K562 (cell line): ENCODE measurements around the gene F12. TPM values are rescaled to one million over a fixed set of nuclear protein-coding genes. Genes with fewer than 3 reads are reported as not detected.

Experiments used
- CHAMP1 ChIP-seq: fragments of 450-650 bp; IDR thresholded peaks from 2 replicates; pipeline ENCODE4 v1.6.1; 2016; ENCODE audit warnings: mild to moderate bottlenecking
- ELK1 ChIP-seq: sonication (generic); formaldehyde crosslinking; IDR thresholded peaks from 2 replicates; pipeline ENCODE4 v1.8.1; 2022; ENCODE audit warnings: missing genetic modification reagents
- POLR2G ChIP-seq: fragments of 200-400 bp; formaldehyde crosslinking; IDR thresholded peaks from 2 replicates; pipeline ENCODE4 v1.6.1; 2017; ENCODE audit warnings: low read depth, mild to moderate bottlenecking, antibody characterized with exemption, low read length, moderate library complexity
- RBM22 ChIP-seq: fragments of 200-400 bp; formaldehyde crosslinking; IDR thresholded peaks from 2 replicates; pipeline ENCODE4 v1.6.1; 2018; ENCODE audit warnings: low read length, low read depth; ENCODE audit not compliant: poor library complexity, severe bottlenecking
- SIN3B ChIP-seq: fragments of 450-650 bp; IDR thresholded peaks from 2 replicates; pipeline ENCODE4 v1.6.1; 2017; ENCODE audit warnings: low read depth, mild to moderate bottlenecking, moderate library complexity
- polyA plus RNA-seq, 8 experiments: library from polyadenylated mRNA; depleted of rRNA in 4 of 8; stranded (reverse) in 5 of 8; unstranded in 3 of 8; fragments of >200 nt; fragmentation: Nextera tagmentation in 2 of 8; fragmentation: Illumina TruSeq in 1 of 8; extraction: Ambion mirVana in 2 of 8; extraction: Trizol in 1 of 8; gene quantifications; 2 replicates each; pipeline versions ENCODE4 v1.2.1 to v1.2.3, GENCODE V29; 2011 to 2014; ENCODE audit warnings: inconsistent platforms in 1 of 8, missing spikeins in 1 of 8
- total RNA-seq, 7 experiments: library from RNA; depleted of rRNA in 6 of 7; stranded (reverse); fragments of >200 nt in 6 of 7; fragmentation: Illumina TruSeq in 2 of 7; extraction: Trizol in 2 of 7; gene quantifications; 2 replicates each; pipeline versions ENCODE4 v1.2.1 to v1.2.3, GENCODE V29; 2011 to 2021; ENCODE audit warnings: low replicate concordance in 1 of 7

The F12 gene
- total and polyA plus RNA-seq, 9 of the 15 experiments (the other 6 are each of a cell fraction or from before 2014, with no cell fraction given) = 0.59 to 18.3 (median 3.6) TPM

- no peak for TF ChIP-seq ELK1
- no peak for TF ChIP-seq CHAMP1
- peak; percentile 72 for TF ChIP-seq POLR2G
- no peak for TF ChIP-seq SIN3B
- peak; percentile 78 for TF ChIP-seq RBM22
These were observed 24.4 kb upstream of the F12 start (continued) for GRCh38 chr5:177433658-177434217.
